H1 (cell line): ENCODE data around the gene C10orf95. TPM values are rescaled to one million over a fixed set of nuclear protein-coding genes. Genes with fewer than 3 reads are reported as not detected.

ENCODE experiments used
- CTCF ChIA-PET: fragments of 300-600 bp; sonication (Branson Sonifier 250); formaldehyde crosslinking; loops from one replicate; lab custom pipeline; 2021; ENCODE audit not compliant: partially characterized antibody; lab: Charles Lee
- POLR2A ChIA-PET: fragments of 300-600 bp; sonication (Branson Sonifier 250); formaldehyde crosslinking; loops from one replicate; lab custom pipeline; 2021; ENCODE audit warnings: inconsistent platforms; ENCODE audit not compliant: partially characterized antibody; lab: Charles Lee
- DNase-seq, 2 experiments: peaks; one replicate each; pipeline versions ENCODE4 v3.0.0 to v3.0.0-alpha.2; 2010 to 2022; ENCODE audit warnings: low spot score in 2 of 2, low read depth in 1 of 2, mixed read lengths in 1 of 2
- FAIRE-seq: peaks from 2 replicates; lab custom pipeline; 2011; peaks lifted over from hg19 to GRCh38; lab: Jason Lieb, UNC
- H2AFZ ChIP-seq: 2 replicates; pipeline ENCODE4 v1.8.1; 2012; ENCODE audit warnings: low read length, inconsistent platforms
- H2AK5ac ChIP-seq: 2 replicates; pipeline ENCODE4 v1.6.1; 2013; ENCODE audit warnings: low read depth, low read length
- H2BK120ac ChIP-seq: replicated peaks from 2 replicates; pipeline ENCODE3; 2013; ENCODE audit warnings: low read depth, low read length, inconsistent platforms
- H2BK12ac ChIP-seq: 2 replicates; pipeline ENCODE4 v1.6.1; 2013; ENCODE audit warnings: low read depth, low read length
- H2BK15ac ChIP-seq: 2 replicates; pipeline ENCODE4 v1.6.1; 2013; ENCODE audit warnings: low read length
- H2BK20ac ChIP-seq: 2 replicates; pipeline ENCODE4 v1.6.1; 2013; ENCODE audit warnings: low read length
- H2BK5ac ChIP-seq: 2 replicates; pipeline ENCODE4 v1.6.1; 2013; ENCODE audit warnings: low read depth, low read length
- H3K14ac ChIP-seq: 2 replicates; pipeline ENCODE4 v1.6.1; 2013; ENCODE audit warnings: inconsistent platforms; ENCODE audit not compliant: insufficient read length
- H3K18ac ChIP-seq: 2 replicates; pipeline ENCODE4 v1.6.1; 2013; ENCODE audit warnings: low read length; ENCODE audit errors: extremely low read depth
- H3K23ac ChIP-seq: 2 replicates; pipeline ENCODE4 v1.6.1; 2013; ENCODE audit warnings: inconsistent platforms; ENCODE audit not compliant: insufficient read length
- H3K23me2 ChIP-seq: 2 replicates; pipeline ENCODE4 v1.6.1; 2013; ENCODE audit warnings: low read depth, low read length
- H3K27ac ChIP-seq: 2 replicates; pipeline ENCODE4 v1.6.1; 2011; ENCODE audit warnings: low read depth, low read length, inconsistent platforms
- H3K27me3 ChIP-seq, 4 experiments: replicated peaks in 1 of 4; 1 replicate in 1 of 4; 2 replicates in 3 of 4; pipeline versions ENCODE4 v1.6.1 to v1.8.1; 2011 to 2013; ENCODE audit warnings: low read length in 3 of 4, mild to moderate bottlenecking in 3 of 4, inconsistent platforms in 2 of 4, mixed read lengths in 2 of 4, moderate library complexity in 1 of 4; ENCODE audit not compliant: control insufficient read depth in 3 of 4, insufficient read depth in 3 of 4; ENCODE audit errors: extremely low read depth in 1 of 4
- H3K36me3 ChIP-seq, 4 experiments: 2 replicates each; pipeline versions ENCODE4 v1.6.1 to v1.8.1; 2011 to 2013; ENCODE audit warnings: mild to moderate bottlenecking in 4 of 4, low read length in 3 of 4, moderate library complexity in 2 of 4, control low read depth in 1 of 4, inconsistent platforms in 1 of 4; ENCODE audit not compliant: insufficient read depth in 4 of 4, control insufficient read depth in 2 of 4
- H3K4ac ChIP-seq: replicated peaks from 2 replicates; pipeline ENCODE3; 2013; ENCODE audit warnings: low read length, low read depth, mixed read lengths, inconsistent platforms; ENCODE audit not compliant: insufficient read length
- H3K4me1 ChIP-seq, 4 experiments: replicated peaks in 1 of 4; 1 replicate in 1 of 4; 2 replicates in 3 of 4; pipeline versions ENCODE4 v1.6.1 to v1.8.1; 2011 to 2013; ENCODE audit warnings: low read length in 3 of 4, inconsistent platforms in 2 of 4, mixed read lengths in 1 of 4; ENCODE audit not compliant: insufficient read depth in 4 of 4, control insufficient read depth in 3 of 4
- H3K4me2 ChIP-seq, 2 experiments: 2 replicates each; pipeline versions ENCODE4 v1.6.1 to v1.8.1; 2011 to 2013; ENCODE audit warnings: low read depth in 2 of 2, low read length in 2 of 2, control low read depth in 1 of 2, inconsistent platforms in 1 of 2, mild to moderate bottlenecking in 1 of 2; ENCODE audit not compliant: insufficient read depth in 1 of 2
- H3K4me3 ChIP-seq, 4 experiments: fragments of 200-600, 300-600 bp in 1 of 4; sonication (generic), shearing (Covaris generic), sonication (Bioruptor Twin) in 1 of 4; 2 replicates each; pipeline versions ENCODE4 v1.5.1 to v1.8.1; 2011 to 2016; ENCODE audit warnings: low read length in 4 of 4, low read depth in 3 of 4, control low read depth in 2 of 4, inconsistent platforms in 2 of 4, mild to moderate bottlenecking in 2 of 4, mixed read lengths in 1 of 4, moderate library complexity in 1 of 4; ENCODE audit not compliant: insufficient read depth in 2 of 4; ENCODE audit errors: extremely low read depth in 1 of 4
- H3K56ac ChIP-seq: replicated peaks from 2 replicates; pipeline ENCODE3; 2013; ENCODE audit warnings: low read depth, mild to moderate bottlenecking, mixed read lengths, low read length, inconsistent platforms; ENCODE audit not compliant: insufficient read length
- H3K79me1 ChIP-seq: 2 replicates; pipeline ENCODE4 v1.6.1; 2013; ENCODE audit warnings: low read depth, low read length, control low read depth
- H3K79me2 ChIP-seq, 2 experiments: 2 replicates each; pipeline versions ENCODE4 v1.6.1 to v1.8.1; 2012 to 2013; ENCODE audit warnings: low read length in 2 of 2, mild to moderate bottlenecking in 2 of 2, inconsistent platforms in 1 of 2; ENCODE audit not compliant: insufficient read depth in 2 of 2, control insufficient read depth in 1 of 2
- H3K9ac ChIP-seq, 4 experiments: replicated peaks in 1 of 4; 1 replicate in 1 of 4; 2 replicates in 3 of 4; pipeline versions ENCODE4 v1.6.1 to v1.8.1; 2011 to 2013; ENCODE audit warnings: low read depth in 3 of 4, low read length in 3 of 4, control low read depth in 2 of 4, mild to moderate bottlenecking in 2 of 4, moderate library complexity in 2 of 4, inconsistent platforms in 1 of 4; ENCODE audit errors: extremely low read depth in 1 of 4
- H3K9me3 ChIP-seq, 2 experiments: 2 replicates each; pipeline versions ENCODE4 v1.6.1 to v1.8.1; 2012 to 2013; ENCODE audit warnings: mild to moderate bottlenecking in 2 of 2, moderate library complexity in 2 of 2, control low read depth in 1 of 2, inconsistent platforms in 1 of 2, low read depth in 1 of 2, low read length in 1 of 2, mixed read lengths in 1 of 2; ENCODE audit not compliant: insufficient read depth in 2 of 2
- H4K20me1 ChIP-seq, 2 experiments: replicated peaks in 1 of 2; 2 replicates each; pipeline versions ENCODE3 to v1.8.1; 2011 to 2013; ENCODE audit warnings: inconsistent platforms in 2 of 2, low read length in 2 of 2, mild to moderate bottlenecking in 1 of 2; ENCODE audit not compliant: insufficient read depth in 2 of 2, control insufficient read depth in 1 of 2
- H4K5ac ChIP-seq: 2 replicates; pipeline ENCODE4 v1.6.1; 2013; ENCODE audit warnings: low read length, low read depth, mixed read lengths, inconsistent platforms; ENCODE audit not compliant: insufficient read length
- H4K8ac ChIP-seq: 2 replicates; pipeline ENCODE4 v1.8.0; 2013; ENCODE audit warnings: mild to moderate bottlenecking, moderate library complexity, low read length, inconsistent platforms; ENCODE audit not compliant: insufficient read depth; ENCODE audit errors: extremely low read depth
- H4K91ac ChIP-seq: replicated peaks from 2 replicates; pipeline ENCODE3; 2013; ENCODE audit warnings: low read length, mixed read lengths, inconsistent platforms; ENCODE audit not compliant: insufficient read length
- EGR1 ChIP-seq: IDR thresholded peaks from 2 replicates; pipeline ENCODE4 v1.6.1; 2011; ENCODE audit warnings: low read depth, low read length, borderline replicate concordance
- EZH2 ChIP-seq: fragments of 200-600 bp; sonication (generic); IDR thresholded peaks from 2 replicates; pipeline ENCODE4 v1.7.1; 2012; ENCODE audit warnings: low read depth, mild to moderate bottlenecking, moderate library complexity, low read length, inconsistent platforms; ENCODE audit not compliant: severe bottlenecking
- JUN ChIP-seq: IDR thresholded peaks from 2 replicates; pipeline ENCODE4 v1.6.1; 2011; ENCODE audit warnings: low read depth, mild to moderate bottlenecking, improper control_type of control experiment, low read length
- KDM4A ChIP-seq: IDR thresholded peaks from one replicate; pipeline ENCODE4 v1.7.1; 2012; ENCODE audit warnings: low read depth, mild to moderate bottlenecking, moderate library complexity, low read length, inconsistent platforms; ENCODE audit not compliant: severe bottlenecking
- MAFK ChIP-seq: IDR thresholded peaks from 2 replicates; pipeline ENCODE4 v1.6.1; 2012; ENCODE audit warnings: low read depth, mild to moderate bottlenecking, improper control_type of control experiment, low read length
- ZNF274 ChIP-seq: IDR thresholded peaks from 2 replicates; pipeline ENCODE4 v1.7.0; 2012; ENCODE audit warnings: low read length, borderline replicate concordance; ENCODE audit errors: extremely low read depth
- WGBS, 2 experiments: shearing (Covaris generic) in 1 of 2; methylation state at CpG; one replicate each; pipeline versions ENCODE4 v1.1.6 to v1.1.7; 2013 to 2015; ENCODE audit warnings: low lambda C conversion rate in 2 of 2, mixed read lengths in 2 of 2, inconsistent platforms in 1 of 2, low coverage in 1 of 2, missing lambda C conversion rate in 1 of 2; ENCODE audit not compliant: insufficient replicate concordance in 2 of 2, insufficient coverage in 1 of 2, insufficient read length in 1 of 2; ENCODE audit errors: extremely low coverage in 1 of 2, missing lambda C conversion rate in 1 of 2; 5-methylcytosine and 5-hydroxymethylcytosine counted together
- polyA plus RNA-seq, 7 experiments: library from polyadenylated mRNA; depleted of rRNA in 3 of 7; stranded (reverse) in 5 of 7; unstranded in 2 of 7; fragments of >200 nt in 5 of 7; fragments of 200-250 nt in 2 of 7; gene quantifications; 1 replicate in 5 of 7; 2 replicates in 1 of 7; 4 replicates in 1 of 7; pipeline versions ENCODE4 v1.2.1 to v1.2.3, GENCODE V29; 2011 to 2013; ENCODE audit warnings: missing spikeins in 2 of 7, mixed read lengths in 2 of 7
- total RNA-seq: library from RNA; stranded (reverse); fragmentation: NEBNext Ultra II Directional; extraction: Animal tissue kit (Norgen Biotek cat#: 25700); gene quantifications from 2 replicates; pipeline ENCODE4 v1.2.1, GENCODE V29; 2021
- TF ChIP-seq, protein P1 (sequence below), 3 experiments: IDR thresholded peaks; 1 replicate in 2 of 3; 2 replicates in 1 of 3; pipeline versions ENCODE4 v1.5.1 to v1.6.1; 2011; ENCODE audit warnings: low read length in 3 of 3, mild to moderate bottlenecking in 3 of 3, inconsistent platforms in 2 of 3, low read depth in 1 of 3, moderate library complexity in 1 of 3; ENCODE audit not compliant: insufficient read depth in 1 of 3; ENCODE audit errors: control extremely low read depth in 1 of 3

The C10orf95 gene
- total and polyA plus RNA-seq, 2 of the 8 experiments (the other 6 are each of a cell fraction or from before 2014, with no cell fraction given) = 0.34 to 0.48 TPM

DNA sequence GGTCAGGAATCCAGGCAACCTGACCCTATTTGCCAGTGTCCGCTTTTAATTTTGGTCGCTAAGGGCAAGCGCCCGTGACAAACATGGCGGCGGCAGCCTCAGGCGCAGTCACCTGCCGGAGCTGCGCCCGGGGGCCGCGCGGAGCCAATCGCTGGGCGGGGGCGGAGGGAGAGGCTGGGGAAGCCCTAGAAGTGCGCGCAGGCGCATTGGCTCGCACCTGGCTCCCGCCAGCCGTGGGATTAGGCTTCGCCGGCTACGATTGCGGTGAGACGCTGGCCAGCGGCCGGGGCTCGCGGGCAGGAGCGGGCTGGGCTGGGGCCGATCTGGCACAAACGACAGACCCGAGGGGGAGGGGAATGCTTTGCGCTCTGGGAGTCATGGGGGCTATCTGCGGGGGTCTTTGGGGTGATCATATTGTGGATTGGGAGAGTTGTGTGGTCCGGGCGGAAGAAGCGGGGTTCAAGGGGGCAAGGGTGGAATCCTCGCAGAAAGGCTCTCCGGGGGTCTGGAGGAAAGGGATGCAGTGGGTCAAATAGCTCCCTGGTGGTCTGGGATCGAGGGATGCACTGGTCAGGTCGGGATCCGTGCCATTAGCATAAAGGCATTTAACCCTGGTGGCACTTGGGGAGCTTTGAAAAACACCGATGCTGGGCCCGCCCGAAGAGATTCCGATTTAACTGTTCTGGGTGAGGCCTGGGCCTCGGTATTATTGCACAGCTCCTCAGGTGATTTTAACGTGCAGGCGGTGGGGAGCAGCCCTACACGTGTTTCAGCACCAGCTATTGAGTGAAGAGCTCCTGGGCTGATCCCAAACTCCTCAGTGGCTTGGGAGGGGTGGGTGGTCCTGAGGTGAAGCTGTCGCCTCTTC lies 10.1 kb upstream of the C10orf95 start:
- Histone ChIP-seq H3K4me2 (peak overlapping the region; percentile 75 to 94), H3K23ac (no peak overlapping the region), H2AFZ (peak overlapping the region; percentile 97), H3K27me3 (peaks cover 0 to 5% (median 0%) of the 10 kb centered on the region in 4 experiments; a peak in 1 of 7 replicates), H4K20me1 (no peaks in the 10 kb centered on the region), H3K9ac (peak overlapping the region in 2 of 4 experiments; percentile 61 to 83; a peak in 6 of 7 replicates), H3K23me2 (peaks cover 5% of the 10 kb centered on the region; the same call in 1 of the 2 replicates), H3K79me1 (no peaks in the 10 kb centered on the region; the same call in 1 of the 2 replicates), H3K27ac (peak overlapping the region; percentile 51; the same call in 1 of the 2 replicates), H3K18ac (peak overlapping the region; percentile 66), H3K4me3 (peak overlapping the region; percentile 50 to 75 (median 67)), H2AK5ac (0 out of 2 replicates have a peak overlapping the region, but pooled peaks have one; percentile 88), H4K8ac (peak overlapping the region; percentile 47; the same call in 1 of the 2 replicates), H3K14ac (no peak overlapping the region), H2BK20ac (0 out of 2 replicates have a peak overlapping the region, but pooled peaks have one; percentile 28), H3K56ac (peak overlapping the region; percentile 26), H4K5ac (peak overlapping the region; percentile 35), H4K91ac (peak overlapping the region; percentile 84), H3K4ac (no peak overlapping the region), H2BK12ac (peak overlapping the region; percentile 69; the same call in 1 of the 2 replicates), H3K4me1 (peaks cover 8 to 24% (median 14%) of the 10 kb centered on the region in 4 experiments), H3K36me3 (peaks cover 0 to 5% (median under 1%) of the 10 kb centered on the region in 4 experiments; a peak in 1 of 8 replicates), H2BK120ac (no peak overlapping the region), H2BK15ac (peak overlapping the region; percentile 66), H2BK5ac (peak overlapping the region; percentile 87), H3K79me2 (no peaks in the 10 kb centered on the region), H3K9me3 (no peaks in the 10 kb centered on the region)
- peak; percentile 75 to 98 for DNase-seq
- ChIA-PET POLR2A (interaction anchor here (0.9 to 5.7 kb wide), 15 partner anchors 8 to 305 kb away, joined by 3 to 69 read pairs (median 4); partner anchors contain the start of genes C10orf95, CUEDC2, FBXL15 and GBF1), CTCF (interaction anchor here (0.8 to 4.7 kb wide), 22 partner anchors 8 to 230 kb away, joined by 3 to 40 read pairs (median 4); partner anchors contain the start of genes C10orf95, CUEDC2 and FBXL15)
- FAIRE-seq = no peak
- 4% methylated on average over 51 of the region's 54 CpGs; no CpG with 5 or more reads in 1 of the 2 experiments for WGBS, 2 experiments
- peak; percentile 86; the same call in 1 of the 2 replicates for TF ChIP-seq EGR1
- TF ChIP-seq, protein P1, sequence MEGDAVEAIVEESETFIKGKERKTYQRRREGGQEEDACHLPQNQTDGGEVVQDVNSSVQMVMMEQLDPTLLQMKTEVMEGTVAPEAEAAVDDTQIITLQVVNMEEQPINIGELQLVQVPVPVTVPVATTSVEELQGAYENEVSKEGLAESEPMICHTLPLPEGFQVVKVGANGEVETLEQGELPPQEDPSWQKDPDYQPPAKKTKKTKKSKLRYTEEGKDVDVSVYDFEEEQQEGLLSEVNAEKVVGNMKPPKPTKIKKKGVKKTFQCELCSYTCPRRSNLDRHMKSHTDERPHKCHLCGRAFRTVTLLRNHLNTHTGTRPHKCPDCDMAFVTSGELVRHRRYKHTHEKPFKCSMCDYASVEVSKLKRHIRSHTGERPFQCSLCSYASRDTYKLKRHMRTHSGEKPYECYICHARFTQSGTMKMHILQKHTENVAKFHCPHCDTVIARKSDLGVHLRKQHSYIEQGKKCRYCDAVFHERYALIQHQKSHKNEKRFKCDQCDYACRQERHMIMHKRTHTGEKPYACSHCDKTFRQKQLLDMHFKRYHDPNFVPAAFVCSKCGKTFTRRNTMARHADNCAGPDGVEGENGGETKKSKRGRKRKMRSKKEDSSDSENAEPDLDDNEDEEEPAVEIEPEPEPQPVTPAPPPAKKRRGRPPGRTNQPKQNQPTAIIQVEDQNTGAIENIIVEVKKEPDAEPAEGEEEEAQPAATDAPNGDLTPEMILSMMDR (IDR thresholded peaks at IDR 0.05; ENCODE audit: control extremely low read depth in 1 of 3, insufficient read depth in 1 of 3, low read depth in 1 of 3, low read length in 3 of 3) = no peak
- TF ChIP-seq EZH2 = no peak
- TF ChIP-seq KDM4A = peak; percentile 37
- TF ChIP-seq JUN = no peak
- no peak for TF ChIP-seq MAFK
- TF ChIP-seq ZNF274 = no peak
